HG02884 (cell line): ENCODE results near the gene VAV2.

Experiments
- ATAC-seq: cut with Tn5 transposase; IDR thresholded peaks from one replicate; pipeline ENCODE4 v1.9.1; 2021; ENCODE audit warnings: mild to moderate bottlenecking, moderate library complexity; ENCODE audit not compliant: unreplicated experiment

VAV2 gene

DNA sequence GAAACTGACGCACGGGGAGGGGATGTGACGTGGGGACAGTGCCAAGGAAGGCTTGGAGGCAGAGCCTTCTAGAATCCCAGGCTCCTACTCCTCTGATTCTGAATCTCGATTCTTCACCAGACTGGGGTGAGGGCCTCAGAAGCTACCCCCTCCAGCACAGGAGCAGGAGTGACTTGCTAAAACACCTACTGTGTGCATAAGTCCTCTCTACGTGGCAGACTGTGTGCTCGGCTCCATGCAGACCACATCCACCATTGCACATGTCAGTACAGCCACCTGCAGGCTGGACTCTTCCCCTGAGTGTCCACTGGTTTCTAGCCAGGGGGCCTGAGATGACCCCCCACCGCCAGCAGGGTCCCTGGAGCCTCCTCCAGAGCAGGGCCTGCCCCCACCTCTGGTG, 182.8 kb downstream of the VAV2 start:
- no peak for ATAC-seq

DNA sequence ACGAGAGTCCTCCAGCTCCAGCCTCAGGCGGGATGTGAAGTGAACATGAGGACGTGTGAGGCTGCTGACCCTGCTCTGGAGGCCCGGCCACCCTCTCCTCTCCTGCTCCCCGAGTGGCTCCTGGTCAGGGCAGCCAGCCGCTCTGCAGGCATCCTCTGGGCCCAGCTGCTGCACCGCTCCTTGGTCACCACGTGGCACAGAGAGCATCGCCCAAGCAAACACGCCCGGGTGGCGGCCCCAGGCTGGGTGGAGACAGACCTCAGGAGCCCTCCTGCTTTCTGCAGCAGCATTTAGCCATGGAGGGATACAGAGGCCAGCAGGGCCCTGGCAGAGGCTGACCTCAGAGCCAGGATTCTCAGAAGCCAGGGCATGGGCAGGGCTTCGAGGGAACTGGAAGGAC, 184.3 kb downstream of the VAV2 start:
- ATAC-seq: no peak

DNA sequence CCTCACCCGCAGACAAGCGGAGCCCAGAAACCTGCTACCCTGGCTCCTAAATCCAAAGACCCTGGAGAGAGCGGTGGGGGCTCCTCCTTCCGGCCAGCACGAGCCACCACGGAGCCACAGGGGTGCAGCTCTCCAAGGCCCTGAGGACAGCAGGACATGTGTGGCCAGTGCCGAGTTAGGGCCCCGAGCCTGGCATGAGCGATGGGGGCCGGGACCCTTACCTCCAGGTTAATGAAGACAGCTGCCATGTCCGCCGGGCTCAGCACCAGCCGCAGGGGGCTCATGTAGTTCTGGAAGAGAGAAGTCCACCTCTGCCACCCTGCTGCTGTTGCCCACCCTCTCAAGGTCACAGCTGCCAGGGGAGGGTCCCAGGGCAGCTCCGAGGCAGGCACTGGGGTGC, 185.1 kb downstream of the VAV2 start:
- ATAC-seq: no peak

DNA sequence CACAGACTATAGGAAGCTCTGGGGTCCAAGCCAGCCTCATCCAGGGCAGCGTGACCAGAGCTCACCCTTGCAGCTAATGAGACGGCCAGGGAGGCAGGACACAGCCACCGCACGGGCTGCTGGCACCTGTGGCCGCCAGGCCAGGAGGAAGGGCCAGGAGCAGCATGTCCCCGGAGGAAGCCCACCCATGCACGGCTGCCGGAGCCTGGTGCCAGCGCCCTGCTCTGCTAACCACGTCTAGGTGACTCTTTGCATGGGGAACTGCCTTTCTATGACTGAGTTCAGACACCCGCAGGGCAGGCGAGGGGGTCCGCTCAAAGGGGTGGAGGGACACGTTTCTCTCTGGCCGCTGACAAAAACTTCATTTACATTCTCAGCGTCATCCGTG, 185.5 kb downstream of the VAV2 start:
- ATAC-seq: no peak

DNA sequence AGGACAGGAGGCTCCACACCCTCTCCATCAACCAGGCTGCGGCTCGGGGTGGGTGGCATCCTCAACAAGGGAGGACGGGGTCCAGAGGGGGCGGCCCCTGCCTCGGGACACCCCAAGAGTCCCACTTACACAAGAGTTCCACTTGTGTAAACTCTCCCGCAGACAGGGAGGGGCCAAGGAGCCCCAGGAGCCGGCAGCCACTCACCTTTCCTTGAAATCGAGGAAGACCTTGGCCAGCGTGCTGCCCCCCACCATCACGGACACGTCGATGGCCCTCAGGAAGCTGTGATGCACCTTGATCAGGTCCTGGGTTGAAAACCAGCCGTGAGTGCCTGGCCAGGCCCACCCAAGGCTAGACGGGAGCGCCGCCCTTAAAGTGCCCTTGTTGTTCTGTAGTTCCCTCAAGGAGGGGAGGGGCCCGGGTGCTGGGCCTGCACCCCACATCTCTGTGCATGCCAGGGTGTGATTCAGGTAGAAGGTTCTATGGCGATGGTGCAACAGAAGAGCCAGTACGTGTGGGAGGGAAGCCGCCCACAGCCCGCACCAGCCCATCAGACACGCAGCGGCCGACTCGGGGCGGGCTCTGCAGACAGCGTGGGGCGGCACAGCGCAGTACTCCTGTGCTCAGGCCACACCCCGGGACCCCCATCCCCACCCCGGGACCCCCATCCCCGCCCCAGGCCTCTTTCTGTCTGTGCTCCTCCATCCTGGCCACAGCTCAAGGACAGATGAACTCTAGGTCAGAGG, 186.1 kb downstream of the VAV2 start:
- no peak for ATAC-seq

DNA sequence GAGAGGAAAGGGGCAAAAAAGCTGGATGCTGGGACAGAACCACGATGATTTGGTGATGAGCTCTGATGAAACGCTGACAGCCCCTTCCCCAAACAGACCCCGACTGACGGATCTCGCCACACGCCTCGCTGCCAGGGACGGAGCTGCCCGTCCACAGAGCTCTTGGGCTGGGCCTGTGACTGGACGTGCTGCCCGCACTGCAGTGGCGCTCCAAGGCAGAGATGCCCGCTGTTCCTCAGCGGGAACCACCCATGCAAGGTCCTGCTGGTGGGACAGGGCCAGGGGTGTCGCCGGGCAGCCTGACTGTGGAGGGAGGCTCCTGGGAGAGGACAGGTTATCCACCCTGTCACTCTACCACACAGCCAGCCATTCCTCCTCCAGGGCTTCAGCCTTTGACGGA, 187.9 kb downstream of the VAV2 start:
- no peak for ATAC-seq

DNA sequence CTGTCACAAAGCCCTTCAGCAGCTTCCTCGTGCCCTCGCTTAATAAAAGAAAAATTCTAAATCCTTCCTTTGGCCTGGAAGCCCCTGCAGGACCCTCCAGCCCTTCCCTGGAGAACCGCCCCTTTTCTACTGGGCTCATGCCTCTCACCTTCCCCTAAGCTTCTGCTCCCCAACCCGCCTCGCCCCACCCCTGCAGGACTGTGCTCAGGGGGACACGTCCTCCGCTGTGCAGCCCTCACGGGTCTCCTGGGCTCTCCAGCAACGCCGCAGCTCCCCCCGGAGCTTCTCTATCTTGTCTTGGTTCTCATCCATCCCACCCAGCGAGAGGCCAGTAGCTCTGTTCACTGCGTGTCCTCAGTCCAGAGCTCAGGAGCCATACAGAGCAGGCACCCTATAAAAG, 188.4 kb downstream of the VAV2 start:
- ATAC-seq: no peak

DNA sequence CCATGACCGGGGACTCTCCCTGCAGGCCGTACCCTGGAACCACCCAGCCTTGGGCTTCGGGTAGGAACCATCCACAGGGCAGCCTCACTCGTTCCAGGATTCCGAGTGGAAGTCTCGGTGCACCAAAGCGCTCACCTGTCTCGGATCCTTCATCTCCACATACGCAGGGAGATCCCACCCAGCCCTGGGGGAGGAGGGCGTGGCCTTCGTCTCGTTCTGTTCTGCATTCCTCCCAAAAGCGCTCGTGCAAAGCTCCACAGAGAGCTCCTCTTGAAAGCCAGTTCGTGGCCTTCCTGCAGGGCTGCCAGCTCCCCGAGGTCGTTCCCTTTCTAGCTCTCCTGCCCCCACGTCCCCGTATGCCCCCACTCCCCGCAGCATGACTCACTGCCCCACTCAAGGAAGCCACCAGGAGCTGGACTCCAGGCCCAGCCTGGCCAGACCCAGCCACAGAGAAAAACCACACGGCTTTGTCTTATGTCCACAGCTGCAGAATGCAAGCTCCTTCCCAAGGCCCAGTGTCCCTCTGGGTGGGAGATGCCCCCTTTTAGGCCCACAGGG, 189.0 kb downstream of the VAV2 start:
- no peak for ATAC-seq

DNA sequence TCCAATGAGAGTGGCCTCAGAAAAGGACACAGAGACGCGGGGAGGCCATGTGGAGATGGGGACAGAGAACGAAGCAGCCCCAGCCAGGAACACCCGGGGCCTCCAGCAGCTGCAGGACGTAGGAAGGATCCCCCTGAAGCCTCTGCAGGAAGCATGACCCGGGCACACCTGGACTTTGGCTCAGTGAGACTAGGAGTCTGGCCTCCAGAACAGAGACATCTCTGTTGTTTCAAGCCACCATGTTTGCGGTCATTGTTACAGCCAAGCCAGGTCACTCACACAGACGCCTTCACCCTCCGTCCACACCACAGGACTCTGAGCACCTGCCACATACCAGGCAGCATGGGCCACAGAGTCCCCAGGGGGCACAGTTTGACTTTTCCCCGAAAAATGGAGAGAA, 190.4 kb downstream of the VAV2 start:
- no peak for ATAC-seq

DNA sequence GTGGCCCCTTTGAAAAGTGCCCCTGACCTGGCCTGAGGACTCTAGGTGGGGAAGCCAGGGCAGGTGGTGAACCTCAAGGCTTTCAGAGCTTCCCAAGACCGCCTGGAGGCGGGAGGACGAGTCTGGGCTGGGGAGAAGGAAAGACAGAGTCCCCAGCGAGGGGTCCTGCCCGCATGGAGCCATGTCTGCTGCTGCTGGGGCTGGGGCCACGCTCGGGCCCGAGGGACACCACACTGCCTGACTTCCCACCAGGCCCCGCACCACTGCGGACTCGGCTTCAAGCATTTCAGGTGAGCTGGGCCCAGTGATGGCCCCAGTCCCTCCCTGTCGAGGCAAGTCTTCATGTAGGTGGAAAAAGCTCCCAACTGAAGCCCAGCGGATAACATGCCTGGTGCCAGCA, 191.9 kb downstream of the VAV2 start:
- ATAC-seq: no peak

DNA sequence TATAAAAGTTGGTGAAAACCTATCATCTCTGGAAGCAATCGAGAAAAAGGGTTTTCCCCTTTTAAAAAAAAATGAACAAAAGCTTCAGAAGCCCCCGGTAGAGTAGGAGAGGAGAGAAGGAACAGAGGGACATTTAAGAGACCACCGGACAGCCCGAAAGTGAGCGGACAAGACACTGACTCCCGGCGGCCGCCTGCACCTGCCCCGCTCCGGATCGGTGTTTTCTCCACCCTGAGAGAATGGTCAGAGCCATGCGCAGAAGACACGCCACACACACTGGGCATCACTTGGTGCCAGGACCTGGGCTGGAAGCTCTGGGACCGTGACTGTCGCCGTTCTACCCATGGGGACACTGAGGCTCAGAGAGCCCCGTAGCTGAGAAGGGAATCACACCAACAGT, 192.4 kb downstream of the VAV2 start:
- ATAC-seq: no peak

DNA sequence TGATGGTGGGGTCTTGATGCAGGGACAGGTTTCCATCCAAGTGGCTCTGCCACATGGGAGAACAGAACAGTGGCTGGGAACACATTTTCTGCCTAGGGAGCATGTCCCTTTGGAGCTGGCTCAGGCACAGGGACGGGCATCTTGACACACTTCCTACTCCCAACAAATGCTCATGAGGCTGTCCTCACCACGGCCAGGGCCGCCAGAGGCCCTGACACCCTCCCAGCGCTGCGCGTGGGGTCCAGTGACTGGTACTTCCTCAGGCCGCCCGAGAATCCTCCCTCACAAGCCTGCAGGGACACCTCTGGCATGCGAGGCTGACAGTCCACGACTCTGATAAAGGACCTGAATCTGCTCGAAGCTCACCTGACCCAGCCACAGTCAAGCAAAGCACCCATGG, 193.0 kb downstream of the VAV2 start:
- no peak for ATAC-seq

DNA sequence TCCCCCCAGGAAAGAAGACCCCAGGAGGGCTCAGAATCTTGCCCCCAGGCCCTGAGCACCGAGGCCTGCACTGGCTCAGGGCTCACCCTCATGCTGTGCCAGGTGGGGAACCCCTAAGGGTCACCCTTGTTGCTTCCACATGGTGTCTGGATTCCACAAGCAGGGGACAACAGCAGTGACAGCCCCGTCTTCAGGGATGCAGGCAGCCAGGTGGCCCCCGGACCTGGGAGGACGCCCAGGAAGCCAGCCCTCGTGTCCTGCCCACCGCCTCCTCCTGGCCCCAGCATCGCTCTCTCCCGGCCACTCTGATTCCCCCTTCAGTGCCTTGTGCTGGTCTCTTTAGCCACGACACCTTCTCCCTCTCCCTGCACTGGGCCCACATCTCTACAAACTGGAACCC, 194.0 kb downstream of the VAV2 start:
- no peak for ATAC-seq

DNA sequence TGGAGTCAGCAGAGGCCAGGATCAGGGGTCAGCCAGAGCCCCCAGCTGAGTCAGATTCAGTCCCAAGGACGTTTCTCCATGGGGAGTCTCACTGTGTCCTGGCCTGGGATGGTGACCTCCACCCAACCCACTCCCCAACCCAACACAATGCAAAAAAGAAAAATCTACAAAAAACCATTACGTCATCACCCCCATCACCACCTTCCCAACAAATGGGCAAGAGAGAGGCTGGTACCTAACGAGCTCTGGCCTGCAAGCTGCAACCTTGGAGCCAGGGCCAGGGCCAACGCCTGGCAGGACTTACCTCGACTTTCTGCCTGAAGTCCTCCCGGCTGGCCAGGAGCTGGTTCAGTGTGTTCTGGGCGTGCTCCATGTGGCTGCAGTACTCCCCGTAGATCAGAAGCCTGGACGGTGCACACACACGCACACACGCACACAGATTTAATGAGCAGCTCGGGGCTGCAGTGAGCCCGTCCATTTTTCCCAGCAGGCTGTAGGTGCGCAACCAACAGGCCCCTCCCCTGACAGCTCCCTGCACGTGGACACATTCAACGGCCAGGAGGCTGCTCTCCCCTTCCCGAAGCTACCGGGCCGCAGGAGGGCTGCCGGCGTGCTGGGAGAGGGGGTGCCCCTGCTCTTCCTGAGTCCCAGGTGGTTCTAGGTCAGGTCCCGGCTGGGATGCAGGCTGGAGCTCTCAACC, 194.6 kb downstream of the VAV2 start:
- ATAC-seq: no peak

DNA sequence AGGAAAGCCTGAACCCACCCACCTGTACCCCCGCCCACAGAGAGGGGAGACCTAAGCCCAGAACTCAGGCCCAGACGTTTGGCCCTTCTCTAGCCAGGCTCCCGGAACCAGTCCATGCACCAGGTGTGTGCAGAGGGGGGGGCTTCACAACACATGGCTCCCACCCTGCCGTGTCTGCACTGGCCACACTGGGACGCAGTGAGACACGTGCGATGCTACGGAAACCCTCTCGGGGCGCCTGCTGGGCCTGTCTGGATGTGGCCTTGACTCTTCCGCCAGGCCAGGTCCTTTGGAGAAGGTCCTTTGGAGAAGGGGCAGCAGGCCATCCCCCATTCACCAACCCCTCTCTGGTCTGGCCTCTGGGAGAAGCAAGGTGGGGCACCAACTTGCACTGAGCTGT, 195.6 kb downstream of the VAV2 start:
- no peak for ATAC-seq

DNA sequence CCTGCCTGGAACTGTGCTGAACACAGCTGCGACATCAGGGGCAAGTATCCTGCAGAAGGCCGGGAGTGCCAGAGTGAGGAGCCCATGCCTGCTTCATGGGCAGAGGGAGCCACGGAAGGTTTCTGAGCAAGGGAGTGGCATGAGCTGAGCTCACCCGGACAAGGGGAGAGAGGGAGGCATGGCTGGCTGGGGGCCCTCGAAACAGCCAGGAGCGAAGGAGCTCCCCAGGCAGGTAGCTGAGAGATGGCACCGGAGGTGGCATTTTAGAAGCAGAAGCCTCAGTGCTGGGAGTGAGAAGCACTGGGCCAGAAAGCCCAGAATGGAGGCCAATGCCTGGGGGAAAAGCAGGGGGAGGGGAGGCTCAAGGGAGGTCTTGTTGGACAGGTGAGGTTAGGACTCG, 197.1 kb downstream of the VAV2 start:
- no peak for ATAC-seq

DNA sequence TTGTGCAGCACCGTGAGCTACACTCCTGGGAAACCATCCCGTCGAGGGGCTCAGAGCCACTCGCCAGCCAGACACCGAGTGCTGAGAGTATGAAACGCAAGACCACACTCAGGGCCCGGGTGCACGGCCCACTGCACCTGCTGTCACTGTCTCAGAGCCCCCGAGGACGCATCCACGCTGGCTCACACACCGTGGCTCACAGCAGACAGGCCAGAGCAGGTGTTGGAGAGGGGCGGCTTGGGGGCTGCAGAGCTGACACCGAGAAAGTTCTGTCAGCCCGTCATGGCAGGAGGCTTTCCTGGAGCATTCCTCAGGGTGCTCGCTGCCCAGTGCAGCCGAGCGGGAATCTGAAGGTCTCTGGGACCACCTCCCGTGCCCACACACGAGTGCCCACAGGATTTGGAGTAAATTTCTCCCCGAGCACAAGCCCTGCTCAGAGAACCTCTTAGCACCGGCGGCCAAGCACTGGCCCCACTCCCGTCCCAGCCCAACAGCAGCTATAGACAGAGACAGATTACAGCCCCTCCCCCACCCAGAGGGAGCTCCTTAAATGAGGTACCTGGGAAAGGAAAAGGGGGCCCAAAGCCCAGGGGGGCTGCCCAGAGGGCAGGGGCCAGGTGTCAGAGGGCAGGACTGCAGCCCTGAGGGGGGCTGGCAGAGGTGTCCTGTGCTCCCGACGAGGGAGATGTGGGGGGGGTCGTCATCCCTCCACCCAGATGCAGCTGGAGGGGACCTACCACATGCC, 197.9 kb downstream of the VAV2 start:
- no peak for ATAC-seq

DNA sequence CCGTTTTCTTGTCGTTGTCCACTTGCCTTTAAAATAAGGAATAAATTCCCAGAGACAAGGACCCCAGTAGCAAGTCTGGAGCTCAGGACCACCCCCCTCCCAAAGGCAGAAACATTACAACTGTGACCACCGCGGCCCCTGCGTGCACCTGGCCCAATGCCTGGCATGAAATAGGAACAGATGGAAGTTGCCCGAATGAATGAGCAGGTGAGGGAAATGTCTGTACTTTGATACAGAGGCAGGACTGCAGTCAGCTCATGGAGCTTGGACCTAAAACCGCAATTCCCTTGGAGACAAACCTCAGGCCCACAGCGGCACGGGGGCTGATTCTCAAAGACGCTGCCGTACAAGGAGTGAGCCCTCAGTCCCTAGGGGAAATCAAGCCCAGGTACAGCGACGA, 198.7 kb downstream of the VAV2 start:
- ATAC-seq: no peak

DNA sequence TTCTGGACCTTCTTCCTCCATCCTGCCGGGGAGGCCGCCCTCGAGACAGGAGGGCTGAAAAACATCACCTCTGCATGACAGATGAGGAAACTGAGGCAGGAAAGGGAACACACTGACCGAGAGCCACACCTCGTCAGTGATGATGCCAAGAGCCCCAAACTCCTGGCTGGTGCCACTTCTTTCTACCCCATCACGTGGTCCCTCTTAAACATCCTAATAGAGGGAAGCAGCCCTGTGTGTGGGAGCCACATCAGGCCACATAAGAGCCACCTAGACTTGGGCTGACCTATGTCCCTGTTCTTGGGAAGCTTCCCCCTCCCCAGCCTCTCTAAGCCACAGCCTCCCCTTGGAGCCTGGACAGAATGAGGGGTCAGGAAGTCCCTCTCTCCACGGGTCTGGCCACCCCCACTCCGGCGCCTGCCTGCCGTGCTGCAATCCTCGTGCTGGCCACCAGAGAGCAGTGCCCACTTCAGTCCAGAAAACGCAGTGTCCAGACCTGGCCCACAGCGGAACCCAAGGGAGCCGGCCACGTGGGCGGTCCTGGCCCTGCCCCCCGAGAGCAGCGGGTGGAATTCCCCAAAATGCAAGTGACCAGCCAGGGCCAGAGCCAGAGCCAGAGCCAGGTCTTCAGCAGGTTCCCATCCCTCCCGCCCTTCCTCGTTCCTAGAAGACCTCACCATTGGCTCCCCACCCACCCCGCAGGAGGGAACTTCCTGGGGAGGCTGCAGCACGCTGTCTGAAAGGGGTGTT, 199.2 kb downstream of the VAV2 start:
- peak; percentile 56 for ATAC-seq

DNA sequence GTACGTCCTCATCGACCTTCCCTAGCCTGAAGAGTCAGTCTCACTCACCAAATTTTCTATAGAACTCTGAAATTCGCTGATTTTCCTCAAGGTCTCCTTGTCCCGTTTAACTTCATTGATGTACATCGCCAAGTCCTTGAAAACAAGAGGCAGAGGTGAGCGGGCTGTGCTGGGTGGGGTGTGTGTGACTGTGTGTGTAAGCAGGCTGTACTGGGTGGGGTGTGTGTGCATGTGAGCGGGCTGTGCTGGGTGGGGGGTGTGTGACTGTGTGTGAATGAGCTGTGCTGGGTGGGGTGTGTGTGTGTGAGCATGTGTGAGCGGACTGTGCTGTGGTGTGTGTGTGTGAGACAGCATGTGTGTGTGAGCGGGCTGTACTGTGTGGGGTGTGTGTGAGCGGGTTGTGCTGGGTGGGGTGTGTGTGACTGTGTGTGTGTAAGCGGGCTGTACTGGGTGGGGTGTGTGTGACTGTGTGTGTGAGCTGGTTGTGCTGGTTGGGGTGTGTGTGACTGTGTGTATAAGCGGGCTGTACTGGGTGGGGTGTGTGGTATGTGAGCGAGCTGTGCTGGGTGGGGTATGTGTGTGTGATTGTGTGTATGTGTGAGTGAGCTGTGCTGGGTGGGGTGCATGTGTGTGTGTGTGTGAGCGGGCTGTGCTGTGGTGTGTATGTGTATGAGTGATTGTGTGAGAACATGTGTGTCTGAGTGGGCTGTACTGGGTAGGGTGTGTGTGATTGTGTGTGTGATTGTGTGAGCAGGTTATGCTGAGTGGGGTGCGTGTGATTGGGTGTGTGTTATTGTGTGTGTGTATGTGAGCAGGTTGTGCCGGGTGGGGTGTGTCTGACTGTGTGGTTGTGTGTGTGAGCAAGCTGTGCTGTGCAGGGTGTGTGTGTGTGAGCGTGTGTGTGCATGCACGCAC, 200.1 kb downstream of the VAV2 start:
- no peak for ATAC-seq
